GDM1 (cell line): ENCODE measurements around the gene RSPH9.

Experiments
- DNase-seq: peaks from one replicate; lab custom pipeline; 2025; lab: John Stamatoyannopoulos, UW

RSPH9 gene, protein sequence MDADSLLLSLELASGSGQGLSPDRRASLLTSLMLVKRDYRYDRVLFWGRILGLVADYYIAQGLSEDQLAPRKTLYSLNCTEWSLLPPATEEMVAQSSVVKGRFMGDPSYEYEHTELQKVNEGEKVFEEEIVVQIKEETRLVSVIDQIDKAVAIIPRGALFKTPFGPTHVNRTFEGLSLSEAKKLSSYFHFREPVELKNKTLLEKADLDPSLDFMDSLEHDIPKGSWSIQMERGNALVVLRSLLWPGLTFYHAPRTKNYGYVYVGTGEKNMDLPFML

DNA sequence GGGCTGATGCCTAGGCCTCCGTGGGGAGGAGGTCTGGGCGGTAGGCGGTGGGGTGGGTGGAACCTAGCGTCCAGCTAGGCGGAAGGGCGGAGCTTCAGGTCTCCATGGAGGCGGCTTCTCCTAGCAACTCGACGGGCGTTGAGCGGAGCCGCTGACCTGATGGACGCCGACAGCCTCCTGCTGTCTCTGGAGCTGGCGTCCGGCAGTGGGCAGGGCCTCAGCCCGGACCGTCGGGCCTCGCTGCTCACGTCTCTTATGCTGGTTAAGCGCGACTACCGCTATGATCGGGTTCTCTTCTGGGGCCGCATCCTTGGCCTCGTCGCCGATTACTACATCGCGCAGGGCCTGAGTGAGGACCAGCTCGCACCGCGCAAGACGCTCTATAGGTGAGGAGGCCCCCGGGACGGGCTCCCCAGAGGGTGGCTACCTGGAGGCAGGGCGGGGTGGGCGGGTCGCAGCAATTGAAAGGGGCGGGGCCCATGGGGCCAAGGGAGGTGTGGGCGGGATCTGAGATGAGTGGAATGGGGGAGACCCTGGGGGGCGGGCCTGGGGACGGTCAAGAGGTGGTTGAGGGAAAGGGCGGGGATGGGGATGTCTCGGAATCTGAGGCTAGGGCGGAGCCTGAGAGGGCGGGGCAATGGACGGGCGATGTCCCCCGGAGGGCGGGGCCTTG lies at the start of gene RSPH9:
Gene RSPH9 (plus strand): TSS at position 97 of the 673 bp plus-strand sequence. CDS start 63 bp downstream, at position 160.
- no peak for DNase-seq

DNA sequence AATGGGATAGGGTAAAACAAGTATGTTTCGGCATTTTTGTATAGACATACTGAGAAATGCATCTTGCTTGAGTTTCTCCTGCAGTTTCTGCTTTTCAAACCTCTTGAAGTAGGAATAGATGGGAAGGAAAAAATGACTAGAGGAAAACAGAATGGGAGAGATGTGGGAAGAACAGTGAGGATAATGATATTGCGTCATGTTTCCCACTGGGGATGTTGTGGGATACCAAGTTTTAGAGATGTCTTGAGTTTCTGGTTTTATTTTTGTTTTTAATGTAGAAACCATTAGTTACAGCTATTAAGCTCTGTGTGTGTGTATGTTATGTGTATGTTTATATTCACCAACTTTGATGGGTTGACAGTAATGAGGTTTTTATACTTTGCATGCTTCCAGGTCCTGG lies 44.2 kb upstream of the RSPH9 start:
- DNase-seq: no peak

DNA sequence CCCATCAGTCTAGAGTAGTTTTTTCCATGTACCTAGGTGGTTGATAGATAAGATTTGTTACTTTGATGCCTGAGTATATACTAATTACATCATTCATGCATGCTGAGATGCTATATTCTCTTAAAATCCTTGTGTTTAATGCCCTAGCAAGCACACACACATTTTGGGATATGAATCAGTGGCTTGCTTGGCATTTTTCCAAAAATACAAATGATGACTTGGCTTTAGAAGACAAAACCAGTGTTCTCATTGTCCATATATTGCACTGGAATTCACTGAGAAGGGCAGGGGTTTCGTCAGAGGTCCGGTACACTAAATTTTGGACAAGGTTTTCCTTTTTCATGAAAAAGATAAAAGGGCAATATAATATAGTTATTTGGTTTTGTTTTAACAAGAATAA lies 40.7 kb upstream of the RSPH9 start:
- DNase-seq: no peak

DNA sequence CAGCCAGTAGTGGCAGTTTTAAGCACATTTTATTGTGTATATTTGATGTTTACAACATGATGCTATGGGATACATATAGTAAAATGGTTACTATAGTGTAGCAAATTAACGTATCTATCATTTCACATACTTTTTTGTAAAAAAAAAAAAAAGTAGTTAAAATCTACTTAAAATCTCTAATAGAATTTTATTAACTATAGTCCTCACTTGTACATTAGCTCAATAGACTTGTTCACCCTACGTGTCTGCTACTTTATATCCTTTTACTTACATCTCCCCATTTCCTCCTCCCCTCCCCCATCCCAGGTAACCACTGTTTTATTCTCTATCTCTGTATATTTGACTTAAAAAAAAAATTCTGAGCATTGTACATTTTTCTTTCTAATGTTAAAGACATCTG lies 38.8 kb upstream of the RSPH9 start:
- DNase-seq: no peak

DNA sequence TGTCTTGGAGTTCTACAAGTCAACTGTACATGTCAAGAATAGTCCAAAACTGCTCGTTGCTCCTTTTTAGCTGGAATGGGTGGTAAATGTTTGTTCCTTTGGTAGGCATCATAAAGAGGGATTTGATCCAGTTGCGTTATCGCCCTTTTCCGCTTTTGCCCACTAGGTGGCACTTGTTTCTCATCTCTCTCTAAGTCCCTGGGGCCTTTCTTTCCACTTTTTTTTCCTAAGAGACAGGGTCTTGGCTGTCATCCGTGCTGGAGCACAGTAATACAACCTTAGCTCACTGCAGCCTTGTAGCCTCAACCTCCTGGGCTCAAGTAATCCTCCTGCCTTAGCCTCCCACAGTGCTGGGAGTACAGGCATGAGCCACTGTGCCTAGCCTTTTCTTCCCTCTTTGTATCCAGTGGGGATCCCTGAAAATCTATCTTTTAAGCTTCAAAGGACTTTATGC lies 36.5 kb upstream of the RSPH9 start:
- DNase-seq: peak; percentile 29

DNA sequence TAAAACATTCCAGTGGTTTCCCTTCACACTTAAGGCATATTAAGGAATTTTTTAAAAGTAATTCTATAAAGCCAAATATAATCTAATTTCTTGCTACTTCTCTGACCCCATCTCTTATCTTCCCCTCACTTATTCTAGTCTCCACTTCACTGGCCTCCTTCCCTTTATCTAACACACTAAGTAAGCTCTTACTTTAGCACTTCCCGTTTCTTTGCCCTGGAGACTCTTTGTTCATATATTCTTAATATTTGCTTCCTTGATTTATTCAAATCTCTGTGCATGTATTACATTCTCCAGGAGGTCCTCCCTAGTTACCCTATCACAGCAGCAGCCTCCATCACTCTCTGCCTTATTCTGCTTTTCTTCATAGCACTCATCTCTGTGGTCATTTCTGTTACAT lies 36.0 kb upstream of the RSPH9 start:
- DNase-seq: no peak

DNA sequence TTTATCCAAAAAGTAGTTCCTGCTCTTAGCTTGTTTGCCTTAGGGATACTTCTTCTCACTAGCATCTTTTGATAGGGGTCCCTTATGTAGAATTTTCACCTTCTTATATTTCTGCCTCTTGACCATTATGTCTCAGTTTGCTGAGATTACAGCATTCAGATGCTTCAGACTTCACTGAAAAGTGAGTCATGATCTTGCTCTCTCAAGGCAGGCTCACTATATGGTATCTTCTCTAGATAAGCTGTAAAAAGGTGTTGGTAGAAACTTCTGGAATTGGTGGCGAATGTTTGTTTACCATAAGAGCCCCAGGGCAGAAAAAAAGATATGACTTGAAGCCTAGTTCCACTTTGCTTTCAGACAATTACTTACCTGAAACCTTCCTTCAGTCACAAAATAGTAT lies 35.4 kb upstream of the RSPH9 start:
- DNase-seq: no peak

DNA sequence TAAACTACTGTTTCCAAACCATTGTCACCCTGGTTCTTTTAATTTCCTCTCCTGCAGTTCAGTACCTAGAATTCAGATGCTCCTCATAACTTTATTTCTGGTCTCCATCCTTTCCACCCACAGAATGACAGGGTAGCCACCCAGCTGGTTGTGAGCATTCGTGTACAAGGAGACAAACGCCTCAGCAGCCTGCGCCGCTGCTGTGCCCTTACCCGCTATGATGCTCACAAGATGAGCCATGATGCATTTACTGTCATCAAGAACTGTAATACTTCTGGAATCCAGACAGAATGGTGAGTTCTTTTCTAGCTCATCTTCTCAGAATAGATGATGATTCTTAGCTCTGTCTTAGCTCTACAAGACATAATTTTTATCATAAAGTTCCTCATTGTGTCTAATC lies 34.4 kb upstream of the RSPH9 start:
- DNase-seq: no peak

DNA sequence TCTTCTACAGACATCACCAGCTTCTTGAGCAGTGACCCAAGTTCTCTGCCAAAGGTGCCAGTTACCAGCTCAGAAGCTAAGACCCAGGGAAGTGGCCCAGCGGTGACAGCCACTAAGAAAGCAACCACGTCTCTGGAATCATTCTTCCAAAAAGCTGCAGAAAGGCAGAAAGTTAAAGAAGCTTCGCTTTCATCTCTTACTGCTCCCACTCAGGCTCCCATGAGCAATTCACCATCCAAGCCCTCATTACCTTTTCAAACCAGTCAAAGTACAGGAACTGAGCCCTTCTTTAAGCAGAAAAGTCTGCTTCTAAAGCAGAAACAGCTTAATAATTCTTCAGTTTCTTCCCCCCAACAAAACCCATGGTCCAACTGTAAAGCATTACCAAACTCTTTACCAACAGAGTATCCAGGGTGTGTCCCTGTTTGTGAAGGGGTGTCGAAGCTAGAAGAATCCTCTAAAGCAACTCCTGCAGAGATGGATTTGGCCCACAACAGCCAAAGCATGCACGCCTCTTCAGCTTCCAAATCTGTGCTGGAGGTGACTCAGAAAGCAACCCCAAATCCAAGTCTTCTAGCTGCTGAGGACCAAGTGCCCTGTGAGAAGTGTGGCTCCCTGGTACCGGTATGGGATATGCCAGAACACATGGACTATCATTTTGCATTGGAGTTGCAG lies 31.0 kb upstream of the RSPH9 start:
- no peak for DNase-seq

DNA sequence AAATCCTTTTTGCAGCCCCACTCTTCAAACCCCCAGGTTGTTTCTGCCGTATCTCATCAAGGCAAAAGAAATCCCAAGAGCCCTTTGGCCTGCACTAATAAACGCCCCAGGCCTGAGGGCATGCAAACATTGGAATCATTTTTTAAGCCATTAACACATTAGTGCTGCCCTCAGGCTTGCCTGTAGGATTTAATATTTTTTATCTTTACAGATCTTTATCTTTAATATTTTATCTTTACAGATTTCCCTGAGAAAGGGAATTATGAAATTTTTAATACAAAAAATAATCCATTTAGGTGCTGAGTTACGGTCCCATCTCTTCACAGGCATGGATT lies 30.5 kb upstream of the RSPH9 start:
- DNase-seq: no peak

DNA sequence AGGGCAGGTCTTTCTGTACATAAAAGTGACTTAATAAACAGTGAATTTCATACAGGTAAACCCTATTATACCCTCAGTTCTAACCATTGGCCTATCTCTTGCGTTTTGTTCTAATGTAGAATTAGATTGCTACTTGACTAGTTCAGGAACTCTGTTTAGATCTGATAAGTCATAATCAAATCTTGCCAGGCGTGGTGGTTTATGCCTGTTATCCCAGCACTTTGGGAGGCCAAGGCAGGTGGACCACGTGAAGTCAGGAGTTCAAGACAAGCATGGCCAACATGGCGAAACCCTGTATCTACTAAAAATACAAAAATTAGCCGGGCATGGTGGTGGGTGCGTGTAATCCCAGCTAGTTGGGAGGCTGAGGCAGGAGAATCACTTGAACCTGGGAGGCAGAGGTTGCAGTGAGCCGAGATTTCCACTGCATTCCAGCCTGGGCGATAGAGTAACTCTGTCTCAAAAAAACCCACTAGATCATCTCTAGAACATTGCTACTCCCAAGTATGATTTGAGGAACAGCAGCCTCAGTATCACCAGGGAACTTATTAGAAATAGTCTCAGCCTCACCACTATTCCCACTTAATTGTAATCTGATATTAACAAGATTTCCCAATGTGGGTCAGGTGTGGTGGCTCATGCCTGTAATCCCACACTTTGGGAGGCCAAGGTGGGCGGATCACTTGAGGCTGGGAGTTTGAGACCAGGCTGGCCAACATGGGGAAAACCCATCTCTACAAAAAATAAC lies 27.9 kb upstream of the RSPH9 start:
- DNase-seq: no peak

DNA sequence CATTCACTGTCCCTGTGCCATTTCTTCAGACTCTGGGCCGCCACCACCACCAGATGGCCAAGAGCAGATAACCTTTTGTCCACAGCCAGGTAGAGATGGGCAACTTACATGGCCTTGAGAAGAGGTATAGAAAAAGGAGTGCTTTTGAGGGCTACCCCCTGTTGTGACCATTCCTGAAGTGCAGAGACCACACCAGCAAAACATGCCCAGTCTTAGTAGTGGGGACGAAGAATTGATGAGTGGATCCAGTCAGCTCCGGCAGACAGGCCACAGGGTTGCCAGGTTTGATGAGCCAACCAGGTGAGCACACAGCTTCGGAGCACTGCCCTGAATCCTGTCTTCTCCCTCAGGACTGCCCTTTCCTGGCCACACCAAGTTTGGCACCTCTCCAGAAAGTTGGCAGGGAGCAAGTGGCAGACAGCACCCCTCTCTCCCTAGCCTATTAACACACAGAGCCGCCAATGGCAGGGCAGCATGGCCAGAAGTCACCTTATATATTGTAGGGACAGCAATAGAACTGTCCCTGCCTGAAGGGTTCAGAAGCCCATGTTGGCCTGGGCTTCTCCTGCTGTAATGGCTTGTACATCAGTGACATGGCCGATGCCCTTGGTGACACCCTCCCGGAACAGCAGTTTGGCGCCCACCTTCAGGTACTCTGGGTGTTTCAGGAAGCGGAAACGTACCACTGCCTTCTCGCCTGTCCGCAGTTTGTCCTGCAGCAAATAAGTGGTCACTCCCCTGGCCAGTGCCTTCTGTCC lies 23.6 kb upstream of the RSPH9 start:
- DNase-seq: no peak

DNA sequence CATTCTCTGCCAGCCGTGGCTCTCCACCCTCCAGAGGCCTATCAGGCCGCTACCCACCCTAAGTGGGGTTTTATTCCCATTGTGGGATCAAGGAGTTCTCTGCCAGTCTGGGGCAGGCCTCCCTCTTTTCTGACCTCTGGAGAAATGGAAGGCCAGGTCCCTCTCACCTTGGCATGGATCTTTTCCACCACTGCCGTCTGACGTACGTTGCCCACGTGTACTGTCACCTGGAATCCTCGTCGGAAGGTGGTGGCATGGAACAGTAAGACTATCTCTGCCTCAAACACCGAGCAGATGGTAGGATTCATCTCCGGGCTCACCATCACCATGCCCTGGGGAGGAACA lies 23.0 kb upstream of the RSPH9 start:
- no peak for DNase-seq

DNA sequence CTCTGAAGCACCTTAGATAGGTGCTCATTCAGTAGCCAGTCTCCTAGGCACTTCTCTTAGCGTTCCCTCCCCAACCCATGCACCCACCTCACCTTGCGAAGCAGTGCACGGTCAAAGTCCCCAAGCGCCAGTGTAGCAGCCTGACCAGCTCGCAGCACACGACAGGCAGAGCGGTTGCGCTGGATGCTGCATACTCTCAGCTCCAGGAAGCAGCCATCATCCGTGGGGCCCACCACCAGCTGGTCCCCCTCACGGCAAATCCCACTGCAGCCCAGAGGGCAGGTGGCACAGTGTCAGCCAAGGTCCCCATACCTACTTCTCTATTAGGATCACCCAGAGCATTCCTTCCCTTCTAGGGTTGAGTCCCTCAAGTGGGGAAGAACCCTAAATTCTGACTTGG lies 22.3 kb upstream of the RSPH9 start:
- no peak for DNase-seq

DNA sequence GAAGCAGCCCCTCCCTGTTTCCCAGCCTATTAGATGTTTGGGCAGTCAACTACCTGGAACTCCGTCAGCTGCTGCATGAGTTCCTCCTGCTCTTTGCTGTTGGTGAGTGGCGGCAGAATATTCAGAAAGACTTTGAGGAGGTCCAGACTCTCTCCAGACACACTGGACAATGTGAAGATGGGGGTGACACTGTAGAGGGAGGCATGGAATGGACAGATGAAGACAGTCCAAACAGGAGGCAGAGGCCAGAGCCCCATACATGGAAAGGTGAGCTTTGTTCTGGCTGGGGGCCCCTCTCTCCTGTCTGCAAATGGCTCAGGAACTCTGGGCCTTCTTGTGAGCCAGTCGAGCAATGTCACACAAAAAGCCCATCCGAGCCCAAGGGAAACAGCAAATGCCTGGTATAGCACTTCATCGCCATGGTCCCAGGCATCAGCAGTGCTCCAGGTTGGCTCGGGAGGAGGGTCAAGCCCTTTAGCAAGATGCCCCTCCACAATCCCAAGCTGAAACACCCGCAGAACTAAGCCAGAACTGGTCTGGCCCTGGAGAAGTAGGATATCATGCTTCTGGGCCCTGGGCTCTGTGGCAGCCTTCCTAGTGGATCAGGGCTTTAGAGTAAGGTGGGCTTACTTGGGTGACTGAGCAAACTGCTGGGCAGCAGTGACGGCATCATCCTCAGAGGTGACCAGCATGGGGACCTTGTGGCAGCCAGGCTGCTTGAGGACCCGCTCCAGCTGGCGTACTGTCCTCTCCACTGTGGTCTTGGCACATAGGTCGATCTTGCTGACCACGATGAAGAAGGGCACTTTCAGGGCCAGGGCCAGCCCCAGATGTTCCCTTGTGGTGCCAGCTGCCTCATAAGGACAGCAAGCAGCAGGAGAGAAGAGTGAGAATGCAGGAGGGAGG lies 20.7 kb upstream of the RSPH9 start:
- no peak for DNase-seq

DNA sequence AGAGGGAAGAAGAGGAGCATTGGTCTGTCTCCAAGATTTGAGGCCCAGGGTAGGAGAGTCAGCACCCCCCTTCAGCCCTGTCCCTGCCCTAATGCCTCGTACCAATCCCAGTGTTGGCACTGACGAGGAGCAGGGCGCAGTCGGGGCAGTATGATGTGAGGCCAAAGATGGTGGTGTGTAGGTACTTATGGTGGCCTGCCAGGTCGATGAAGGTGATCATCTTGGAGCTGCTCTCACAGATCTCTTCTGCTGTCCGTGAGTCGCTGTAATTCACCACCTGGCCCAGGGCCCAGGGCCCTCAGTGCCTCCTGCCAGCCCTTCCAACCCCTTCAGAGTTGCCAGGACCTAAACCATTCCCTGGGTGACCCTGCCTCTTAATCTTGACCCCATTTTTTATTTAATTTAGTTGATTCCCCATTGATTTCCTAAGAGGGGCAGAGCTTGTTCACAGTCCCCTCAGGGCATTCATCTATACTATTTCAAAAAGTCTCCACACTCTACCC lies 20.0 kb upstream of the RSPH9 start:
- no peak for DNase-seq

DNA sequence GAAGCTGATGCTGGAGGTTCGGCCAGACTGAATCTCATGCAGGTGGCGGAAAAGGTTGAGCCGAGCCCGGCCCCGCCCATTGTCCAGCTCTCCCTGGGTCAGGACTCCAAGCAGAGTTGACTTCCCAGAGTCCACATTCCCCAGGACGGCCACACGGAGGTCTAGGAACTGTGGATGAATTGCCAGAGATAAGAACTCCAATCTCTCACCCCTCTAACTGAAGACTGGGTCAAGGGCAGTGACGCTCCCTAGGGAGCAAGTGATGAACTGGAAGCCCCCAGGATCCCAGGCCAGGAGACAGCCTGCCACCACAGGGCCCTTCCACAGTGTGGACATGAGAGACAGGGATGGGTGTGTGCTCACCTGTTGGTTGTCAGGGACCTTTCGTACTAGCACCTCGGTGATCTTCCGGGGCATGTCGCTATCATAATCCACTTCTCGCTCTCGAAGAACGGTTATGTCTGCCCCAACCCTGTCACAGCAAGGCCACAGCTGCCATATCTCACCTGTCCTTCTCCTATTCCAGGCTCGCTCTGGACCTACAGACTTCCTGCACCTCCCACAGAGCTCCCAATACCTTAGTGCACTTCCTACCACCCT lies 19.3 kb upstream of the RSPH9 start:
- DNase-seq: no peak

DNA sequence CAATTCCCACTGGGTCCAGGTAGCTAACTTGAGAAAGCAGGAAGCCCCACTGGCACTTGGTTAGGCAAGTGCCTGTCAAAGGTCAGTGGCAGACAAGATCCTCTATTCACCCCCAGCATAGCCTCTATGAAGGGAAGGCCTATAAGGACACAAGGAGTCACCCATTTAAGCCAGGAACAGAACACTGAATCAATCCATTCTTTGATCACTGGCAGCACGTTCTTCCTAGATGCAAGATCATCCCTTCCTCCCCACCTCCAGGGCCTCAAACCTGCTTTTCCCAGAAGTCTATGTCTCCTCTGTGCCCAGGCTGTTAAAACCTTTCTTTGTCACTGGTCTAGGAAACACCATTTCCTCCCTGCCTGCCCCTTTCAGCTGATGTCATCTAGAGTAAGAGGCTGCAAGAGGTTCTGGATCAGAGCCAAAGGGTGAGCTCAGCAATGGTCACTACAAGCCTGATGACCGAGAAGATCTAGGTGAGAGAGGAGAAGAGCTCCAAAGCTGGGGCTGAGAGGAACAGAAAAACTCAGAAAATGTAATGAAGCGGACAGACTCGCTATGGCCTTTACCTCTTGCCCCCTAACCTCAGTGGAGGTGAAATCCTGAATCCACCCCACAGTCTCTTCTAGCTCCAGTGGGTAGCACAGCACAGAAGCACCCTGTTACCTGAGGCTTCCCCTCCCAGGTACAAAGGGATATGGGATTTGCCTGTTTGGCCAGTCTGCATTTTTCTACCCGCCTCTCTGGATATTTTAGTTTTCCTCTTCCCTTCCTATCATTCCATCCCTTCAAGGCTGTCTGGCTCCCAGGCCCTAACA lies 17.6 kb upstream of the RSPH9 start:
- no peak for DNase-seq

DNA sequence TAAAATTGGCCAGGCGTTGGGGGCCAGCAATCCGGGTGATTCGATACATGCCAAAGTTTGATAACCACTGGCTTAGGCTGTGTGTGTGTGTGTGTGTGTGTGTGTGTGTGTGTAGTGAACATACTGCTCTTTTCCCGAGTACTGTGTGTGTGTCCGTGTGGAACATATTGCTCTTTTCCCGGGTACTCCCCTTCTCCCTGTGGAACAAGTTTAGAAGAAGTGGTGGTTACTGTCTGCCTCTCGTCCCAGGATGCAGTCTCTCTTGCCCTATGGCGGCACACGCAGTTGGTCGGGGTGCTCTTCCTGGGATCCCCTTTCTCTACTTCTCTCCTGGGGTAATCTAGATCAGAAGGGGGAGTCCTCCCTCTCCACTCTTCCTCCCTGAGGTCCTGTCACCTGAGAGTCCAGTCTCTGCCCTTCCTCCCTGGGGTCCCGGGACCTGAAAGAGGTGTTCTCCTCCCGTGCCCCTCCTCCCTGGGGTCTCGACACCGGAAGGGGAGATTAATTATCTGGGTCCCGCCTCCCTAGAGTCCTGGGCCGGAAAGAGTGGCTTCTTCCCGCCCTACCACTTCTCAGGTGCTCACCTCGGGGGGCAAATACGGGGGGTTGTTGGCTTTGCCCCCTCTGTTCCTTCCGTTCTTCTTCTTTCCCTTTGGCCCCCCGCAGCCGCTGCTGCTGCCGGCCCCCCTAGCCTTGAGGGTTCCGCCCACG lies 16.3 kb upstream of the RSPH9 start:
- DNase-seq: peak; percentile 13
